ENCODE measurements around the gene CAMTA1. TPM values are rescaled to one million over a fixed set of nuclear protein-coding genes. Genes with fewer than 3 reads are reported as not detected.

CAMTA1 gene
- total and polyA plus RNA-seq, 2 experiments from 2014 or later, result 89.0 to 145 TPM

GRCh38 chr1:6971699-6972098, 186.4 kb downstream of the CAMTA1 start:
- Histone ChIP-seq H3K4me1 (ENCODE audit: insufficient read depth) (no peaks in the 10 kb centered on the region), H2AFZ (no peak overlapping the region), H3K27me3 (no peaks in the 10 kb centered on the region), H3K4me3 (no peak overlapping the region), H3K9me3 (ENCODE audit: low read depth) (no peaks in the 10 kb centered on the region), H3K27ac (no peak overlapping the region), H3K4me2 (no peak overlapping the region), H3K79me2 (no peaks in the 10 kb centered on the region), H4K20me1 (ENCODE audit: insufficient read depth, poor library complexity, severe bottlenecking) (no peaks in the 10 kb centered on the region), H3K9me2 (replicated peaks; ENCODE audit: insufficient read depth) (no peaks in the 10 kb centered on the region), H3K36me3 (replicated peaks; ENCODE audit: insufficient read depth, low read depth) (no peaks in the 10 kb centered on the region)
- TF ChIP-seq EZH2phosphoT487 (IDR thresholded peaks at IDR 0.05; ENCODE audit: low read depth, severe bottlenecking, unreplicated experiment) (no peak), EZH2 (IDR thresholded peaks at IDR 0.05; ENCODE audit: borderline replicate concordance) (no peak), CTCF (IDR thresholded peaks at IDR 0.05; ENCODE audit: poor library complexity) (no peak)
- DNase-seq (ENCODE audit: low spot score), result no peak
- WGBS (ENCODE audit: low lambda C conversion rate, missing lambda C conversion rate), result 90% methylated on average over 10 of the region's 11 CpGs

- TF ChIP-seq EZH2 (IDR thresholded peaks at IDR 0.05; ENCODE audit: borderline replicate concordance) (no peak), CTCF (IDR thresholded peaks at IDR 0.05; ENCODE audit: poor library complexity) (no peak), EZH2phosphoT487 (IDR thresholded peaks at IDR 0.05; ENCODE audit: low read depth, severe bottlenecking, unreplicated experiment) (no peak)
- Histone ChIP-seq H3K27ac (no peak overlapping the region), H3K36me3 (replicated peaks; ENCODE audit: insufficient read depth, low read depth) (no peaks in the 10 kb centered on the region), H3K4me2 (no peak overlapping the region), H4K20me1 (ENCODE audit: insufficient read depth, poor library complexity, severe bottlenecking) (no peaks in the 10 kb centered on the region), H3K4me3 (no peak overlapping the region), H3K9me3 (ENCODE audit: low read depth) (no peaks in the 10 kb centered on the region), H3K79me2 (no peaks in the 10 kb centered on the region), H3K4me1 (ENCODE audit: insufficient read depth) (no peaks in the 10 kb centered on the region), H2AFZ (no peak overlapping the region), H3K9me2 (replicated peaks; ENCODE audit: insufficient read depth) (no peaks in the 10 kb centered on the region), H3K27me3 (no peaks in the 10 kb centered on the region)
- DNase-seq (ENCODE audit: low spot score), result no peak
- 86% methylated on average over 4 of the region's 4 CpGs for WGBS (ENCODE audit: low lambda C conversion rate, missing lambda C conversion rate)
Measured at GRCh38 chr1:6972399-6972798, 187.1 kb downstream of the CAMTA1 start.

- H3K9me2 ChIP-seq (replicated peaks; ENCODE audit: insufficient read depth), result no peaks in the 10 kb centered on the region
- no peak overlapping the region for H3K4me2 ChIP-seq
- no peak overlapping the region for H2AFZ ChIP-seq
- no peaks in the 10 kb centered on the region for H4K20me1 ChIP-seq (ENCODE audit: insufficient read depth, poor library complexity, severe bottlenecking)
- TF ChIP-seq EZH2 (IDR thresholded peaks at IDR 0.05; ENCODE audit: borderline replicate concordance) (no peak), EZH2phosphoT487 (IDR thresholded peaks at IDR 0.05; ENCODE audit: low read depth, severe bottlenecking, unreplicated experiment) (no peak), CTCF (IDR thresholded peaks at IDR 0.05; ENCODE audit: poor library complexity) (no peak)
- DNase-seq (ENCODE audit: low spot score), result no peak
- H3K4me1 ChIP-seq (ENCODE audit: insufficient read depth), result no peaks in the 10 kb centered on the region
- H3K79me2 ChIP-seq, result no peaks in the 10 kb centered on the region
- no peaks in the 10 kb centered on the region for H3K9me3 ChIP-seq (ENCODE audit: low read depth)
- no peaks in the 10 kb centered on the region for H3K27me3 ChIP-seq
- H3K36me3 ChIP-seq (replicated peaks; ENCODE audit: insufficient read depth, low read depth), result no peaks in the 10 kb centered on the region
- 87% methylated on average over 16 of the region's 16 CpGs for WGBS (ENCODE audit: low lambda C conversion rate, missing lambda C conversion rate)
- H3K27ac ChIP-seq, result no peak overlapping the region
- H3K4me3 ChIP-seq, result no peak overlapping the region
Measured at GRCh38 chr1:6975331-6976043, 190.2 kb downstream of the CAMTA1 start.

Data from hepatocyte (in vitro differentiated cells).